Left forelimb (tissue), 1 donor: ENCODE data around the gene MSRB1.
"Not testable (repeated sequence)": the region's sequence is repeated elsewhere in the genome, so short reads cannot be mapped to it uniquely, and the experiment has no call there.

Experiments used
- DNase-seq: peaks from one replicate; pipeline ENCODE4 v3.0.0-alpha.2; 2018; ENCODE audit warnings: low spot score

Gene MSRB1

GRCh38 chr16:1938910-1939309, 4.1 kb downstream of the MSRB1 start:
- DNase-seq = no peak

- DNase-seq = no peak
Measured at GRCh38 chr16:1938316-1938715, 4.7 kb downstream of the MSRB1 start.

GRCh38 chr16:1936945-1937479, 6.0 kb downstream of the MSRB1 start:
- no peak for DNase-seq

- DNase-seq = no peak
Measured at GRCh38 chr16:1933097-1933661, 9.8 kb downstream of the MSRB1 start.

GRCh38 chr16:1932050-1933028, 10.7 kb downstream of the MSRB1 start:
- no peak for DNase-seq

- DNase-seq = no peak
Measured at GRCh38 chr16:1930338-1930720, 12.7 kb downstream of the MSRB1 start.

GRCh38 chr16:1929578-1930337, 13.2 kb downstream of the MSRB1 start:
- DNase-seq = peak; percentile 95

GRCh38 chr16:1929105-1929504, 13.9 kb downstream of the MSRB1 start:
- DNase-seq = no peak

GRCh38 chr16:1926271-1926670, 16.7 kb downstream of the MSRB1 start:
- no peak for DNase-seq

- no peak for DNase-seq
Measured at GRCh38 chr16:1924095-1924494, 18.9 kb downstream of the MSRB1 start.

GRCh38 chr16:1923299-1924034, 19.5 kb downstream of the MSRB1 start:
- no peak for DNase-seq

GRCh38 chr16:1922357-1922756, 20.6 kb downstream of the MSRB1 start:
- DNase-seq = no peak

GRCh38 chr16:1920727-1921171, 22.2 kb downstream of the MSRB1 start:
- DNase-seq = no peak

GRCh38 chr16:1920122-1920521, 22.9 kb downstream of the MSRB1 start:
- not testable (repeated sequence) for DNase-seq

- DNase-seq = no peak
Measured at GRCh38 chr16:1919327-1919998, 23.5 kb downstream of the MSRB1 start.

GRCh38 chr16:1918351-1919326, 24.4 kb downstream of the MSRB1 start, which contains the start of gene HS3ST6:
Gene HS3ST6, minus strand, starts transcription at chr16:1918415. Its CDS starts 92 bp downstream, at chr16:1918323.
- no peak for DNase-seq

- DNase-seq = no peak
Measured at GRCh38 chr16:1917665-1918350, 25.2 kb downstream of the MSRB1 start.

- no peak for DNase-seq
Measured at GRCh38 chr16:1917056-1917664, 25.8 kb downstream of the MSRB1 start.

GRCh38 chr16:1916640-1916990, 26.4 kb downstream of the MSRB1 start:
- no peak for DNase-seq
